ENCODE results near the gene CALM1.

Gene CALM1

DNA sequence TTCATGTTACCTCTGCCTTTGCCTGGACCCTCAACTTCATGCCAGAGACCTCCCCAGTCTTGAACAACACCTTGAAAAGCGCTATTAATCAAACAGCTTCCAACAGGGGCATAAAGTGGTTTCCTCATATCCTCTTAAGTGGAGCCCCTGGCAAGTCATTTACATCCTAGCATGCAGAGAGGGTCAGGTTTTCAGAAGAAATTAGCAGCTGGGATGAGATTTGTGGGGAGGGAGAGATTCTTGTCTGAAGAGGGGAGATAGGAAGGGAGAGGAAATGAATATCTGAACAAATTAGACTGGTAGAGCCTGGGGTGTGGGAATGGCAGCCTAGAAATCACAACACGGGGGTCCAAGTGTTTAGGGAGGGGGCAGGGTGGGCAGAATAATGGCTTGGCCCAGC is 45.6 kb downstream of the CALM1 start:
- DNase-seq (ENCODE audit: low read depth in 2 of 2), result no peak

DNA sequence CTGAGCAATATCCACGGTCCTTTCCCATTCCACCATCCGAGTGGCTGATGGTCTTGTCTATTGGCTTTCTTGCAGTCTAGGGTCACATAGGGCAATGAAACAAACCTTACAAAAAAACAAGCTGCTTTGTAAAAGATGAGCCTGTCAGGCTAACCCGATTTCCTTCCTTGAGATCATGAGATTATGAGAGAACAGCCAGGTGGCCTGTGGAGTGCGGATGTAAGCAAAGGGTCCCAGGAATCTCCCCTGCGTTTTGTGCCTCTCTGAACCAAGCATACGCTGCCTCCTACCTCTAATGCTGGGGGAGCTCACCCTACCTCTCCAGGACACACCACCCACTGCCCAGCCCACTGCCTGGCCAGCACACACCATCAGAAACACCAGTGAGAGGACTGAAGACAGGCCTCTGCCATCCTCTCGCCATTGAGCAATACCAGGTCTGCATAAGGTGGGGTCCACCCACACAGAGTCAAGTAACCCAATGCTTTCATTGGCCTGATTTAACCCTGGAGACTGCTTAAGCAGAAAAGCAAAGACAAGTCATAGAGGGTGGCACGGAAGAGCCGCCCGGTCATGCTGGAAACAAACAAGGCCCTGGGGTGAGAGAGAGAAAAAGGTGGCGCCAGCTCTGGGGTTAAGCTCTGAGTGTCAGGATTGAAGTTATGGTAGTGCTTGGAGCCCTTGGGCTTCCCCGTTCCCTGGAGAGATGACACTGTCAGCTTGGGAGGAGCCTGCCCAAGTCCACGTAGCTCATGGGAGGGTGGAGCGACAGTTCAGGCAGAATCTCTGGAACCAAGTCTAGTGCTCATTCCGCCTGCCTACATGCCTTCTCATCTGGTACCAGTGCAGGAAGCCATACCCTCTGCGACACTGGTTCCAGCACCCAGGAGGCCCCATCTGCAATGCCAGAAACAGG is 46.6 kb downstream of the CALM1 start:
- DNase-seq (ENCODE audit: low read depth in 2 of 2), result no peak

DNA sequence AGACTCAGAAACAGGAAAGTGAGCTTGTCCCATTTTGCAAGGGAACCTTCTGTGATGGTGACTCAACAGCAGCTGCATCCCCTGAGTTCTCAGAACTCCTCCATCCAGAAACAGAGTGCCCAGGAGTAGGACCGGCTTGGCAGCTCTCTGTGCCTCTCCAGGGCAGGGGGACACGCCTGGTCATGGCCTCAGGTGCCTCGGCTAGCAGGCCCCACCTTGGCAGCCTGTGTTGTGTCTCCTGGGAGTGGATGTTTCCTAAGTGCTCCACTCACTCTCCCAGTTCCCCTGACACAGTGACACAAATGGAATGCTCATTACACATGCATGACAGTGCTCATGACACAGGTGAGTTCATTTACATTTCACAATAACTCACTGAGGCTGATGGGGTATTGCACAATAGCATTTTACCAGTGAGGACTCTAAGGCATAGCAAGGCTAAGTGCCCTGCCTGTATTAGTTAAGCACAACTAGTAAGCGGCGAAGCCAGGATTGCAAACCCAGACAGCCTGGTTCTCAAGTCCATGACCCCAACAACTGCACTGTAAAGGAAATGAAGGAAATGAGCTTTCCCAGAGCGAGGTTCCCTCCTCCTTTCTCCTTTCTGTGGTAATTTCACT is 47.4 kb downstream of the CALM1 start:
- no peak for DNase-seq (ENCODE audit: low read depth in 2 of 2)

DNA sequence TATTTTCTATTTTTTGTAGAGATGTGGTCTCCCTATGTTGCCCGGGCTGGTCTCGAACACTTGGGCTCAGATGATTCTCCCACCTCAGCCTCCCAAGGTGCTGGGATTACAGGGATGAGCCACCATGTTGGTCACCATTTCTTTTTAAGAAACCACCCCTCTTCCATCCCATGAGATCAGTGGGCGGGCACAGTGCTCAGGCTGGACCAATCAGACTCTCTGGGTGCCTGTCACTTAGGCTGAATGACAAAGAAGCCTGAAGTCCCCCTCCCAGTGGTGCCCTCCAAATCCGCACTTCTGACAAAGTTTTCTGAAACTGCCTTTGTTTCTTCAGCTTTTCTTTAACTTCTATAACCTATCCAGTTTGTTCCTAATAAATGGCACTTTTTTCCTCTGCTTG is 48.2 kb downstream of the CALM1 start:
- no peak for DNase-seq (ENCODE audit: low read depth in 2 of 2)

DNA sequence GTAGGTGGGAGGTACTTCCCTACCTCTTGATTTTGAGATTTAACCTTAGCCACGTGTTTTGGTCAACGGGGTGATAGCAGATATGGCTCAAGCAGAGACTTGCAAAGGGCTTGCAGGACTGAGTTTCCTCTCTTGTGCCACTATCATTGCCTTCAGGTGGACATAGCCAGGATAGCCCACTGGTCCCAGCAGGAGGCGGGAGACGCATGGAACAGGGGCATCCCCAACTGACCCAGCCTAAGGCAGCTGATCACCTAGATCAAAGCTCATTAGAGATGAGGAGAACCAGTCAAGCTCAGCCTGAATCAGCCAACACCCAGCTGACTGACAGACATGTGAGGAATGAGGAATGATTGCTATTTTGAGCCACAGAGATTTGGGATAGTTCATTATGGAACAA is 49.6 kb downstream of the CALM1 start:
- DNase-seq (ENCODE audit: low read depth in 2 of 2), result no peak

DNA sequence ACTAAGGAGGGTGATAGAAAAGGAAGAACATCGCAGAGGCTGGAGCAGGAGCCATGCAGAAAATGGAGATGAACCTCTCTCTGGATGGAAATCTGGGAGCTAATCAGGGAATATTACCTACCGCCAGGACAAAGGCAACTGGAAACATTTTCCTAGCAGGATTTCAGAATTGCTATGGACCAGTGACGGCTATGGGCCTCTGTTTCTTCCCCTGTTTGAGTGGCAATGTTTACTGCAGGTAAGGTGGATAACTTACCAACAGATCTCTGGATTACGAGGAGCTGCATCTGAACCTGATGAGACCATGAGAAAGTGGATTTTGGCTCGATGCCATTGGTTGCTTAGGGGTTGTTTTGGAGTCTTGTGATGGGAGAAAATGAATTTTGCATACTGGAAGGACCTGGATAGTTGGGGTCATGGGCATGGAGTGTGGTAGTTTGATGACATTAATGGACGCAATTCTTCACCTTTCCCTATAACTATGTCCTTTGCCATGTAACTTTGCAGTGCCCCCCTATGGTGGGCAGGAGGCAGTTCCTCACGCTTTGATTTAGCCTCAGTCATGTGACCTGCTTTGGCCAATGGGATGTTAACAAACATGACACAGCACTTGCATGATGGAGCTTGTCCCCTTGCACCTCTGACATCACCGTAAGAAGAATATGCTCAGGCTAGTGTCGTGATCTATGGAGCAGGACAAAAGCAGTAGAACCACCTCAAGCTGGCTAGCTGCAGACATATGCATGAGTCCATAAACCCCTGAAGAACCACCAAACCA is 51.1 kb downstream of the CALM1 start:
- DNase-seq (ENCODE audit: low read depth in 2 of 2), result no peak

DNA sequence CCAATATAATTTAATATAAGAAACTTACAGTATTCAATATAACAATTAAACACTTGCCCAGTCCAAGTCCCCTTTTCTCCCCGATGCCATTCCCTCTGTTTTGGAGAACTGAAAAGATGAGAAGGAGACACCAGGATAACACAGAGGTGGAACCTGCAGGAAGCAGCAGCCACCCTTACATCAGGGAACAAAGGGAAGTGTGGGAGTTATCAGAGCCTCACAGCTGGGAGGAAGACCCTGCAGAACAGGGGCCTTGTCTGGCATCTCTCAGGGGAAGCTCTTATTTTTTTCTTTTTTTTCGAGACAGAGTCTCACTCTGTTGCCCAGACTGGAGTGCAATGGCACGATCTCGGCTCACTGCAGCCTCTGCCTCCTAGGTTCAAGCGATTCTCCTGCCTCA is 52.6 kb downstream of the CALM1 start:
- DNase-seq (ENCODE audit: low read depth in 2 of 2), result no peak

DNA sequence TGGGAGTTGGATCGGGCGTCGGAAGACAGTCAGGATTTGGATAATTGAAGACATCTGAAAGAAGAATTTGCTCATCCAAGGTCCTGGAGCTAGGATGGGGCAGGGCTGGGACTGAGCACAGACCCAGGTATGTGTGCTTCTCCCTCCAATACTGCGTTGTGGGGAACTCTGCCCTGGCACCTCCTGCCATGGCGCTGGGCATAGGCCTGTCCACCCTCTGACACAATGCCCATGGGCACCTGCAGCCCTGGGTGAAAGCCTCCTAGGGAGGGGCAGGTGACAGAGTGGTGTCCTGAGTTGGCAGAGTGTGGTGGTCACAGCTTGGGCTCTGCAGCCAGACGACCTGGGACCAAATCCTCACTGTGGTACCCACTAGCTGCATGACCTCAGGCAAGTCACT is 53.3 kb downstream of the CALM1 start:
- no peak for DNase-seq (ENCODE audit: low read depth in 2 of 2)

DNA sequence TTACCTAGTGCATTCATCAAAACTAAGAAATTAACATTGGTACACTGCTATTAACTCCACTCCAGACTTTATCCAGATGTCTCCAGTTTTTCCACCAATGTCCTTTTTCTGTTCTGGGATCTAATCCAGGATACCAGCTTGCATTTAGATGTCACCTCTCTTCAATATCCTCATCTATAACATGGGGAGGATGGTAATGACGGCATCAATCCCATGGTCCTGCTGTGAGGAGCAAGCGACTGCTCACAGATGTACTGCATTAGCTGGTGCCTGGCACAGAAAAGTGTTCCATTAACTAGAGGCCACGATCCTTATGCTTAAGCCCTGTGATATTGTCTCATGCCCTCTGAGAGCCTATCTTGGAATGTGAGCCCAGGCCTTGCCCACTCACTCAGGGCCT is 53.8 kb downstream of the CALM1 start:
- no peak for DNase-seq (ENCODE audit: low read depth in 2 of 2)

DNA sequence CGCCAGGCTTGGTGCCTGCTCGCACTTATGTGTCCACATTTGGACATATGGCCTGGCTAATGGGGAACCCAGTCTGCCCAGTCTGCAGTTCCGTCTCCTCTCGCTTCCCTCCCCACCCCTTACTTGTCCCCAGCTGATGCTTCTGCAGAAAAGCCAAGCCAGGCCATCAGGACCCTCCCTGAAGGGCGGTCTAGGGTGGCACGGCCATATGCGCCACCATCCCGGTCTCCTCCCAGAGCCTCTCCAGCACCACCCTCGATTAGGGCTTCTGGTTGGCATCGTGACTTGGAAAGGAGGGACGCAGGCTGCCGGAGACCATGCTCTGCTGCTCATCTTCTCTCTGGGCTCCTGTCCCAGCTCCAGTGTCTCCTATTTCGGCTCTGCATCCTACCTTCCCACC is 54.6 kb downstream of the CALM1 start:
- no peak for DNase-seq (ENCODE audit: low read depth in 2 of 2)

DNA sequence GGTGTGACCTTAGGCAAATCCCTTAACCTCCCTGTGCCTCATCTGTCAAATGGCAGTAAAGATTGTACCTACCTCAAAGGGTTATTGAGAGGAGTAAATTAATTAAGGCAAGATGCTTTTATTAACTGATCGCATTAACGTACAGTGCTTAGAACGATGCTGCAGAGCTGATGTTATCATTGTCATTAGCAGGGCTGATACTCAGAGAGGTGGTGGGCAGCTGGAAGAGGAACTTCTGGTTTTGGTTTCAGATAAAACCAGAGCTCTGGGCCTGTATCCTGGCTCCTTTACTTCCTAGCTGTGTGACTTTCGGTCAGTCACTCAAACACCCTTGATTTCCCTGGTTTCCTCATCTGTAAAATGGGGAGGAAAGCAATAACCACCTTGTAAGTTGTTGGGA is 55.1 kb downstream of the CALM1 start:
- DNase-seq (ENCODE audit: low read depth in 2 of 2), result no peak

DNA sequence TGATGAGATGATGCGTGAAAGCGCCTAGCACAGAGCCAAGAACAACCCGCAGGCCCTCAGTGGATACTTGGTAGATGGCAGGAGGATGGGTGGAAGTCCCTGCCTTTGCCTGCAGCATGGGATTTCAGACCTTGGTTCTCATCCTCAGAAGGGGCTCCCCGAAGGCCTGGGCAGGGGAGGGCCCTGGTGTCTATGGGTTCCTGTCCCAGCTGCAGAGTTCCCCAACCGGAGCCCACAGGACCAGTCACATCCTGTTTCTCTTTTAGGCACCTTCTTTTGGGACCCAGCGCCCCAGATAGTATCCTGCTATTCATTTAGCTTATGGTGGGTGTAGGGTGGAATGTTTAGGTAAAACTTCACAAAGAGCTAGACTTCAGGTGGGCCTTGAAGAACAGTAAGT is 55.5 kb downstream of the CALM1 start:
- no peak for DNase-seq (ENCODE audit: low read depth in 2 of 2)

DNA sequence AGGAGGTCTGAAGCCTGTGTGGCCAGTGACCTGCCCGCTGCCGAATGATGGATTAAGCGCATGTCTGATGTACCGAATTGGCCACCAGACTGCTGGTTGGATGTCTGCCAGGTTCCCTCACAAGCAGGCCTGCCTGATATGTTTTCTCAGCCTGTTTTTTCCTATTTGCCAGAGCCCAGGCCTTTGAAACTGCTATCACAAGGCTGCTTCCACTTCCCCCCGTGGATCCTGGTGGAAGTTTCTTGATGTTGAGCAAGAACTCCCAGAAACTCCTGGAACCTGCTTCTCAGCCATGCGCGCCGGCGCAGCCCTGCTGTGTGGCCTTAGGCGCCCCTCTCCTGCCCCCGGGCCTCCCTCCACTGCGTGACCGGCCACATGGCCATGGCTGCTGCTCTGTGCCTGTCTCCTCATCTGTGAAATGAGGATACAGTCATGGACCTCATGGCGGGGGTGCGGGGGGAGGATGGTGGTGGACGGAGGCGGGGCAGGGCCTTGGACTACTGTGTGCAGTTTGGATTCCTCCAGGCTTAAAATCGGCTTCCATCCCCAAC is 56.6 kb downstream of the CALM1 start:
- DNase-seq (ENCODE audit: low read depth in 2 of 2), result no peak

DNA sequence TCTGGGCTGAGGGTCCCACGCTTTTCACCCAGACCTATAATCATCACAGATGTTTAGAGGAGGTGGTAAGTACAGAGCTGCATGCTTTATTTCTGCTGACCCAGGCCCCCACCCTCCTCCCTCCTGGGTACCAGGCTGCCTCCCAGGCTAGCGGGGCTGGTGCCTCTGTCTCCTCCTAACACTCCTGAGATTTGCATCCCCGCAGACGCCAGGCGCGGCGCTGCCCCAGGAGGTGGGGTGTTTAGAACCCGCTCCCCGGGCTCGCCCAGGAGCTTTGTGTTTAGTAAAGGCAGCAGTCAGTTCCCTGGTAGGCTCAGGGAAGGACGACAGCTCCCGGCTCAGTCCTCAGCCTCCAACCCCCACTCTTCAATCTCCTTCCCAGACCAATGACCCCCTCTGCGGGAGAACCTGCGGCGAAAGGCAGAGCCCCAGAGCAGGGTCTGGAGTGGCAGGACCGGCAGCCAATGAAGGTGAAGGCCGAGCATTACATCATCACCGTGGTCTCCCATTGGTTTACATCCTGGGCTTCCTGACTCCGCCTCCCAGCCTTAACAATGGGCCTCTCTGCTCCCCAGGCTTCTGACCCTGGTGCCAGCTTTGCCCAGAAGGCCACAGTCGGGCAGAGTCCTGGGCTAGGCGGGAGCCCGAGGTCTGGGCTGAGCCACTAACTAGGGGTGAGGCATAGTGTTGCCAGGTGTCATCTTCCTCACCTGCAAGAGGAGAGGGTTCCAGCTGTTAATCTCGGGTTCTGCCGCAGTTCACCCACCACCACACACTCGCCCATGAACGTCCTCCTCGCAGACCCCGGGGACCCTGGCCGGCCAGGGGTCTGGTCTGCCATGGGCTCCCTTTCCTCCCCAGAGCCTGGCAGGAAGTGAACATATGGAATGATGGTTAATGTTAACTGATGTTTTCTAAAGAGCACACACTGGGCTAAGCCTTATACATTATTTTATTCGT is 57.5 kb downstream of the CALM1 start:
- no peak for DNase-seq (ENCODE audit: low read depth in 2 of 2)

DNA sequence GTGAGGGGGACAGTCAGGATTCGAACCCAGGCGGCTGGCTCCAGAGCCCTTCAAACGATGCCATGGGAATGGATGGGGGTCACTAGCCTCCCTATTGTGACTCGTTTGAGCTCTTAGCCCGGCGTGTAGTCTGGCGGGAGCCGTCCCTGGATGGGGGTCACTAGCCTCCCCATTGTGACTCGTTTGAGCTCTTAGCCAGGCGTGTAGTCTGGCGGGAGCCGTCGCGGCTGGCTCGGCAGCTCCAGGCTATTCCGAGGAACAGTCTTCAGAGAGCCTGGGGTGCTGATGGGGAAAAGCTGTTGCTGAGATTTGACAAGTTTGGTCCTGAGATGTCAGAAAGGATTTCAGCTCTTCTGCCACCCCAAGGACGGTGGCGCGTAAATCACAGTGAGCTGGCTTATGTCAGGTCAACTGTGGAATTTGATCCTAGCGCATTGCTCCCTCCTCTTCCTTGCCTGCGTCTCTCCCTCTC is 58.3 kb downstream of the CALM1 start:
- DNase-seq (ENCODE audit: low read depth in 2 of 2), result no peak

DNA sequence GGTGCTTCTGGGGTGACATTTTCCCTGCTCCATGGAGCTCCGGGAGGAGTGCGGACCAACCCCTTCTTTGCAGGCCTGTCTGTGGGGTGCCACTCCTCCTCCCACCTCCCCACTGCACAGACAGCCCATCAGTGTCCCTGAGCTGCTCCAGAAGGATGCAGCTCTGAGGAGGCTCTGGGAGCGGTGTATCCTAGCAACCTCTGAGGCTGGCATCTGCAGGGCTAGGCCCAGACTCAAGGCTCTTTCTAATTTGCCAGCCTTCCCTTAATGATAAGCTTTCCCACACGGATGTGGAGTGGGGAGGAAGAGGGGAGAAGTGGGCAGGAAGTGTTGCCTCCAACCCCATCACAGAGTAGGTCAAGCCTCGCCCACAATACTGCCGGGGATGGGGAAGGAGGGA is 59.7 kb downstream of the CALM1 start:
- no peak for DNase-seq (ENCODE audit: low read depth in 2 of 2)

DNA sequence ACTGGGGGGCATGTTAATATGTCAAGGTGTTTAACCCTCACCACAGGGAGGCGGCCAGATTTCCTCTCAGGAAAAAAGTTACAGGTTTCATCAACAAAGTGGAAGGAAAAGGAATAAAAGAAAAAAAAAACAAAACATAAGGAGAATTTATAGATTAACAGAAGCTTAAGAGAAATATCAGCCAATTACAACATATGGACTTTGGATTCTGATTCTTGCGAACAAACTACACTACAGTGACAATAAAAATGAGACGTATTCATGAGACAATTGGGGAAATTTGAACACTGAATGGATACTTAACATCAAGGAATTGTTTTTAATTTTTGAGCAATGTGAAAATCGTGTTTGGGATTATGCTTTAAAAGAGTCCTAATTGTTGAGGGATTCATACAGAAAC is 60.4 kb downstream of the CALM1 start:
- DNase-seq (ENCODE audit: low read depth in 2 of 2), result no peak

Measured in stimulated activated CD8-positive, alpha-beta memory T cell treated with anti-CD3 and anti-CD28 coated beads, Interleukin-15, amount 100 ng/mL, for 4 hours (primary cell).